HUES6 (cell line): Measurements from ENCODE around the gene IL9.
"Not testable (repeated sequence)": the region's sequence is repeated elsewhere in the genome, so short reads cannot be mapped to it uniquely, and the experiment has no call there.

Source experiments
- H3K27ac ChIP-seq: 2 replicates; pipeline ENCODE4 v1.7.0; 2013; ENCODE audit warnings: low read depth, mild to moderate bottlenecking, low read length, inconsistent platforms
- H3K27me3 ChIP-seq: 2 replicates; pipeline ENCODE4 v1.6.1; 2013; ENCODE audit warnings: low read length; ENCODE audit not compliant: control insufficient read depth, insufficient read depth
- H3K36me3 ChIP-seq: 2 replicates; pipeline ENCODE4 v1.6.1; 2013; ENCODE audit warnings: low read length; ENCODE audit not compliant: control insufficient read depth, insufficient read depth
- H3K4me1 ChIP-seq: 2 replicates; pipeline ENCODE4 v1.6.1; 2013; ENCODE audit warnings: low read length; ENCODE audit not compliant: control insufficient read depth, insufficient read depth
- H3K4me3 ChIP-seq: 2 replicates; pipeline ENCODE4 v1.5.1; 2013; ENCODE audit warnings: low read depth, low read length
- H3K9ac ChIP-seq: one replicate; pipeline ENCODE4 v1.6.1; 2013; ENCODE audit warnings: mild to moderate bottlenecking, low read length
- H3K9me3 ChIP-seq: 2 replicates; pipeline ENCODE4 v1.6.1; 2013; ENCODE audit warnings: low read depth, low read length; ENCODE audit not compliant: control insufficient read depth, insufficient read depth

Gene IL9

GRCh38 chr5:135869276-135869675 is 26.4 kb downstream of the IL9 start:
- Histone ChIP-seq H3K36me3 (no peaks in the 10 kb centered on the region), H3K9ac (no peak overlapping the region), H3K27ac (no peak overlapping the region), H3K27me3 (no peaks in the 10 kb centered on the region), H3K4me3 (no peak overlapping the region), H3K4me1 (no peaks in the 10 kb centered on the region), H3K9me3 (no peaks in the 10 kb centered on the region)

DNA sequence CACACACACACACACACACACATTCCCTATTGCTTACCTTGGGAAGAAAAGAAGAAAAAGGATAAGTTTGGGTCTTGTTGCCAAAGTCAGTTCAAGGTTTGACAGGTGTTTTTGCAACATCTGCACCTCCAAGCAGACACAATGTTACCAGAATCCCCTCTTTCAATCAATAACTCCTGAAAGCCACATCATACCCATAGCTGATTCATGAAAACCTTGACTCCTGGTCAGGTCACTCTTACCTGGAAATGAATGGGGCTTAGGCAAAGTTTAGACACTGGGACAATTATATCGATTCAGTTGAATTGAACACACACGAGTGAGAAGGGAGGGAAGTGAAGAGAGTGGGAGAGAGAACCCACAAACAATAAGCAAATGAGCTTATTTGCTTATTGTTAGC is 27.0 kb downstream of the IL9 start:
- Histone ChIP-seq H3K27me3 (no peaks in the 10 kb centered on the region), H3K4me3 (no peak overlapping the region), H3K36me3 (no peaks in the 10 kb centered on the region), H3K4me1 (no peaks in the 10 kb centered on the region), H3K9me3 (no peaks in the 10 kb centered on the region), H3K9ac (no peak overlapping the region), H3K27ac (no peak overlapping the region)

GRCh38 chr5:135867599-135867998 is 28.0 kb downstream of the IL9 start:
- Histone ChIP-seq H3K27me3 (0 out of 2 replicates have a peak, but pooled peaks cover 4% of the 10 kb centered on the region), H3K9ac (no peak overlapping the region), H3K4me1 (no peaks in the 10 kb centered on the region), H3K36me3 (no peaks in the 10 kb centered on the region), H3K27ac (no peak overlapping the region), H3K4me3 (no peak overlapping the region), H3K9me3 (no peaks in the 10 kb centered on the region)

DNA sequence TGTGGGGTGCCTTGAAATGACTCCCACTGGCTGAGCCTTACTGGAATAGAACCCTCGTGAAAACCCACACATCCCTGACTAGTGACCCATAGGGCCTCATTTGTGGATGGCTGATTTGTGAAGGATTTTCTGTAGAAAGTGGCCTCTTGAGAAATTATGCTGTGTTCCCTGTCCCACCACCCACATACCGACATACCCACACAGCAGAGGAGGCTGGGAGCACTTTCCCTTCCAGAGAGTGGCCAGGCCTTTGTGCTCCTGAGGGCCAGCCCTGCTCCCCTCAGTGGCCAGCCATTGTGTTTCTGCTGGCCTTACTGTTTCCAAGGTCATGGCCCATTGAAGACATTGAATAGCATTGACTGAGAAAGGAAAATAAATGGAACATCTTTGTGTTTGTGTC is 29.6 kb downstream of the IL9 start:
- Histone ChIP-seq H3K27ac (no peak overlapping the region), H3K9ac (no peak overlapping the region), H3K27me3 (0 out of 2 replicates have a peak, but pooled peaks cover 4% of the 10 kb centered on the region), H3K4me3 (no peak overlapping the region), H3K36me3 (no peaks in the 10 kb centered on the region), H3K4me1 (no peaks in the 10 kb centered on the region), H3K9me3 (no peaks in the 10 kb centered on the region)

- no peak overlapping the region for H3K9ac ChIP-seq
- H3K27ac ChIP-seq = no peak overlapping the region
- H3K4me1 ChIP-seq = no peaks in the 10 kb centered on the region
- no peaks in the 10 kb centered on the region for H3K9me3 ChIP-seq
- no peak overlapping the region for H3K4me3 ChIP-seq
- H3K27me3 ChIP-seq = 0 out of 2 replicates have a peak, but pooled peaks cover 4% of the 10 kb centered on the region
- no peaks in the 10 kb centered on the region for H3K36me3 ChIP-seq
Observed at GRCh38 chr5:135864503-135865435, 30.9 kb downstream of the IL9 start.

GRCh38 chr5:135862744-135863143 is 32.9 kb downstream of the IL9 start:
- Histone ChIP-seq H3K36me3 (no peaks in the 10 kb centered on the region), H3K4me3 (no peak overlapping the region)

GRCh38 chr5:135862086-135862485 is 33.6 kb downstream of the IL9 start:
- 0 out of 2 replicates have a peak, but pooled peaks cover 4% of the 10 kb centered on the region for H3K27me3 ChIP-seq
- H3K4me3 ChIP-seq = no peak overlapping the region

More at GRCh38 chr5:135862744-135863143, 32.9 kb downstream of the IL9 start:
- 0 out of 2 replicates have a peak, but pooled peaks cover 4% of the 10 kb centered on the region for H3K27me3 ChIP-seq
- no peak overlapping the region for H3K9ac ChIP-seq
- no peaks in the 10 kb centered on the region for H3K9me3 ChIP-seq
- no peak overlapping the region for H3K27ac ChIP-seq
- no peaks in the 10 kb centered on the region for H3K4me1 ChIP-seq

DNA sequence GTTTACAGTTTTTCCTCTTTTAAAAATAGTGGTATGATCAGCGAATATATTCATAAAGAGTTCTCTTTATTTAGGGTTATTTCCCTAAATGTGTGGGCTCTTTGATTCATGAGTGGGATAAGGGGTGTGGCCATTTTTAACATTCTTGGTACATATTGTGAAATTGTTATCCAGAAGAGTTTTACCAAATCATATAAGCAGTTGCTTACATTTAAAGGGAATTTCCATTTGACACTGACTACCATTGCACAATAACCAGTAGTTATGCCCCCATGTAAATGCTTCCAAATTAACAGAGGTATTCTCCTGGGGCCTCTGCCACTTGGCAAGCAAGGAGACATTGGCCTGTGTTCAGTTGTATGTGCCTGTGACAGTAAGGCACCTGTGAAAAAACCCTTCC is 34.0 kb downstream of the IL9 start:
- Histone ChIP-seq H3K27me3 (0 out of 2 replicates have a peak, but pooled peaks cover 4% of the 10 kb centered on the region), H3K9ac (no peak overlapping the region), H3K9me3 (peaks cover 3% of the 10 kb centered on the region; the same call in 1 of the 2 replicates), H3K4me1 (no peaks in the 10 kb centered on the region), H3K36me3 (no peaks in the 10 kb centered on the region), H3K4me3 (no peak overlapping the region), H3K27ac (no peak overlapping the region)

More at GRCh38 chr5:135862086-135862485, 33.6 kb downstream of the IL9 start:
- no peak overlapping the region for H3K27ac ChIP-seq
- H3K9ac ChIP-seq = no peak overlapping the region
- peaks cover under 1% of the 10 kb centered on the region; the same call in 1 of the 2 replicates for H3K9me3 ChIP-seq
- H3K36me3 ChIP-seq = no peaks in the 10 kb centered on the region
- no peaks in the 10 kb centered on the region for H3K4me1 ChIP-seq

DNA sequence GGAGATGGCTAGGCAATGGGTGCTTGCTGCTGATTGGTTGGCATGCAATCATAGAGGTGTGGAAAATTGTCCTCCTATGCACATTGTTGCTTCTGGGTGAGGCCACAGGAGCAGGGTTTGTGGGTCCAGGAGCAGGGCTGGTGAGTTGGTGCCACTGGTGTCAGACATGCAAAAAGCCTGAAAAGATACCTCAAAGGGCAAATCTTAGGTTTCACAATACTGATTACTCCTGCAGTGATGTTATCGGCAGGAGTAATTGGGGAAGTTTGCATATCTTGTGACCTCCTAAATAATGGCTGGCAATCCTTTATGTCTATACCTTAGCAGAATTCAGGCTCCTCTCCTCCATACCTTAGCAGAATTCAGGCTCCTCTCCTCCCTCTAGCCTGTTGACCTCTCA is 36.0 kb downstream of the IL9 start:
- Histone ChIP-seq H3K27me3 (peaks cover 4% of the 10 kb centered on the region; the same call in 1 of the 2 replicates), H3K9me3 (peaks cover 3% of the 10 kb centered on the region; the same call in 1 of the 2 replicates), H3K9ac (no peak overlapping the region), H3K27ac (no peak overlapping the region), H3K4me1 (no peaks in the 10 kb centered on the region), H3K4me3 (no peak overlapping the region), H3K36me3 (no peaks in the 10 kb centered on the region)

- not testable (repeated sequence) for H3K9me3 ChIP-seq, H3K27me3 ChIP-seq, H3K4me3 ChIP-seq, H3K4me1 ChIP-seq, H3K36me3 ChIP-seq, H3K27ac ChIP-seq, H3K9ac ChIP-seq
Observed at GRCh38 chr5:135859186-135859585, 36.5 kb downstream of the IL9 start.

- H3K27ac ChIP-seq = no peak overlapping the region
Observed at GRCh38 chr5:135857630-135858311, 37.9 kb downstream of the IL9 start.

More at GRCh38 chr5:135857630-135858311, 37.9 kb downstream of the IL9 start:
- Histone ChIP-seq H3K36me3 (no peaks in the 10 kb centered on the region), H3K9ac (no peak overlapping the region), H3K4me3 (no peak overlapping the region), H3K9me3 (peaks cover 3% of the 10 kb centered on the region), H3K4me1 (no peaks in the 10 kb centered on the region), H3K27me3 (no peaks in the 10 kb centered on the region; the same call in 1 of the 2 replicates)
